ENCODE results near the gene APLP2.
A peak's percentile ranks its signal among the peaks of the same experiment; 100 is the strongest.

APLP2 gene

DNA sequence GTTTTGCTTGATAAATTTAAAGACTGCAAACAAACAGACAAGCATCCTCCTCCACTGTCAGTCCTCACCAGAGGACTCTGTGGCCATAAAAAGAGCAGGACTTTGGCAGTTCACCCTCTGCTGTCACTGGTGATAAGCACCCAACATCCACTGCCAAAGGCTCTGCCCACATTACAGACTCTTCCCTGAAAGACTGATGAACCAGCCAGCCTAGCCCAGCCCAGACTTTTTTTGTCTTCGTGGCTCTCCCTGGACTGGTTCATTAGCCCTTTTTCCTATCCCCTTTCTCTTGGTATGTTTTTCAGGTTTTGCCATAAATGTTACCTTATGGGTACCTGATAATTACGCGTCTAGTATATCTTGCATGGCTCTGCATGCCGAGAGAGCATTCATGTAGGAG is 104.9 kb downstream of the APLP2 start:
- in situ Hi-C loops (cut with HindIII; ENCODE audit: low pct_ligation_motif_present, low pct_unique_long_range_greater_than_20kb, low sequenced_read_pairs) = no loop called here

DNA sequence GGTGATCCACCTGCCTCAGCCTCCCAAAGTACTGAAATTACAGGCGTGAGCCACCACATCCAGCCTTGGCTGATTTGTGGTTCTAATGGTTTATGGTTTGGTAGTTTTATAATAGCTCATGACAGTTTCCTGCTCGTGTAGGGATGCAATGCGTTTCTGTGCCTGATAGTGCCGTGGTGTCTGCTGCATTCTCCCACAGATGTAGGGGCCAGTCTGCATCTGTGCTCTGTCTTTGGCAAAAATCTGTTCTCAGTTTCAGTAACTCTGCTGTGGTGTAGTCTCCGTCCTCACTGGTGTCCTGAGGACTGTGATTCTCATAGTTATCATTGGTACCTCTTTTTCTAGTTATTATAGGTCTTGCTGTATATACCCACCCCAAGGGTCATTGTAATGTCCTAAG is 106.2 kb downstream of the APLP2 start:
- DNase-seq = no peak
- in situ Hi-C loops (cut with HindIII; ENCODE audit: low pct_ligation_motif_present, low pct_unique_long_range_greater_than_20kb, low sequenced_read_pairs) = no loop called here

More for the DNA sequence above, 104.9 kb downstream of the APLP2 start:
- DNase-seq = no peak

DNA sequence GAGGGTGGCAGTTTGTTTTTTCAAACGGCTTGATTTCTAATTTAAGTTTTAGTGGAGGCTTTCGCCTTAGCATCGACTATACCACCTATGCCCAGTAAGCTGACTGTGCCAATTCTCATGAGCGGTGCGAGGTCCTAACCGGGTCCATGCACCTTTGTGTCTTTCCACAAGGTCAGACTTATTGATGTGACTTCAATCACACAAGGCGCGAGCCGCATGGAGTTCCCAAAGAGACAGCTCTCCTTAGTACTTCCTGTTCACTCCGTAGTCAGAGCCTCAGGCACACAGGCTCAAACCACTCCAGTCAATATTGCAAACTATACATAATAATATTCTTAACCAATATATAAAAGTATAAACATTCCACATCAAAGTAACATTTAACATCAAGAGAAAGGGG is 108.1 kb downstream of the APLP2 start:
- in situ Hi-C loops (cut with HindIII; ENCODE audit: low pct_ligation_motif_present, low pct_unique_long_range_greater_than_20kb, low sequenced_read_pairs) = no loop called here
- no peak for DNase-seq

DNA sequence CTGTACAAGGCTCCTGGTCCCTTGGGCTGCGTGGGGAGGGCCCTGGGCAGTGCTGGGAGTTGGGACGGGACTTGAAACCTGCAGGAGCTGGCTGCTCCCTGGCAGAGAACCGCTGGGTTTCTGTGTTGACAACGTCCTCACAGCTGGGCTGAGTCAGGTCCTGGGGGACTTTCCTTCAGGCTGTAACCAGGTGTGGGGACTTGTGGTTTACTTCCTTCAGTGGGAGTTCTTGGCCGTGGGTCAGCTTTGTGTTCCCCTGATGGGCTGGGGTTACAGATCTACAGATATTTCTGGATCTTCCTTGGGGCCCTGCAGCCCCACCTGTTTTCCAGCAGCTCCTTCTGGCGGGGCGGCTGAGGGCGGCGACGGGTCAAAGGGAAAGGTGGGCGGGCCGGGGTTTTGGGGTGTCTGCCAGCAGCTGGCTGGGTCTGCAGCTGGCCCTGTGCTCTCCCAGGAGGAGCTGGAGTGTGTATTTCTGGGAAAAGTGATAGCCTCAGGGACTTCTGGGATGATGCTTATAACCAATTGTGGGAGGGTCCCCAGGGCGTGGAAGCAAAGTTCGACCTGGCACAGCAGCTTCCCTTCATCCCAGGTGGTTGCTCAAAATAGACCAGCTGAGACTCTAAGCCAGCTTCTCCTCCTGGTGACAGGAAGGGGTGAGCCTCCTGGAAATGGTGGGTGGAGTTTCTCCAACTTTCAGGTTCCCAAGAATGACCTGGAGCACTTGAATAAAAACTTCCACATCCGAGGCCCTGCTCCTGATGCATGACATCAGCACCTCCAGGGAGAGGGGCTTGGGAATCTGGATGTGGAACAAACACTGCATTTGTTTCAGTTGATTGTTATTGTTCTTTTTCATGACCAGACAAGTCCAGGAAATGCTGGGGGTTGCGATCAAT is 109.0 kb downstream of the APLP2 start:
- no peak for DNase-seq
- in situ Hi-C loops (cut with HindIII; ENCODE audit: low pct_ligation_motif_present, low pct_unique_long_range_greater_than_20kb, low sequenced_read_pairs) = no loop called here

DNA sequence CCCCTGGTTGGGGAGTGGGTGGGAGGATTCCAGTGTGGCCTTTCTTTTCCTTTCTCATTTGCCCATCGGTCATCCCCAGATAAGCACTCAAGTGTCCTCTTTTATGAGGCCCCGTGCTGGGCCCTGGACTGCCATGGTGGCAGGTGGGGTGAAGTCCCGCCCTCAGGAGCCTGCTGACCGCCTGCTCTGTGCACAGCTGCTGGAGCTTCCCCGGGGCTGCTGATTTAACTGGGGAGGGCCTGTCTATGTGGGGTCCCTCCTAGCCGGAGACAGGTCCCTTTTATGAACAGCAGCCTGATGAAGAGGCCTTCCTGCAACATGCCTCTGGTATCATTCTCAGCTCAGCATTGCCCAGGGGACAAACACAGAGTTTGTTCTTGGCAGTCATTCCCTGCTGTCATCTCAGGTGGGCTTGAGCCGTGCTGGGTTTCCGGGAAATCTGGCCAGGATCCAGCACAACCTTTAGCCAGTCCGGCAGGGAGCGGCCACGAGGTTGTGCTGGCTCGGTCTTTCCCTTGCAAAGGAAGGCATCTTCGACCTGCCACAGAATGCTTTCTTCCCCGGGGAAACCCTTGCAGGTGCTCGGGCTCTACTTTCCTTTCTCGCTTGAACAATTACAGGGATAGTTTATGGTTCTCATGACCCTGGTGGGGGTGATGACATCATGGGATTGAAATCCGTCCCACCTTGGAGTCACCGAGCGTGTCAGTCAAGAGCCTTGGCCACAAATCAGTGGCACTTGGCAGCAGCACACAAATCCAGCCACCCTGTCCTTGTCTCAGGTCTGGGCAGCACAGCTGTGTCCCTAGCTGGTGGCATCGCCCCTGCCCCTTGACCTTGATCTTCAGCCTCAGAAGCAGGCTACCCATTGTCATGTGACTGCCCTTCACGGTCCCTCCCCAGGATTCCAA is 110.0 kb downstream of the APLP2 start:
- in situ Hi-C loops (cut with HindIII; ENCODE audit: low pct_ligation_motif_present, low pct_unique_long_range_greater_than_20kb, low sequenced_read_pairs) = no loop called here
- no peak for DNase-seq

DNA sequence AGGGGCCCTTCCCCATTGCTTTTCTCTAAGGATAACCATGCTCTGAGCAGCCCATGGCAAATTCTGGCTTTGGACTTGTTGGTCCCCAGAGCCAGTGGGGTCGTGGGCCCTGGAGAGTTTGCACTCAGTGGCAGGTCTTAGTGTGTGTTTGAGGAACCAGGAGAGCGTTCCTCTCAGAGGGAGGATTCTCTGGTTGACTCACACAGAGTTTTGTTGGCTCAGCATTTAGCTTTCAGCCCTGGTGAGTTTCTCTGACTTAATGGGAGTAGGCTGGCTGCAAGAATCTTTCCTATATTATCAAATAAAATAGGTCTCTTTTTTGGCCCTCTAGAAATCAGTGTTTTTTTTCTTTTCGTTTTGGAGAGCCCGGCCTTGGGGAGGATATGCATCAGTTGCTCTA is 110.8 kb downstream of the APLP2 start:
- peak; percentile 22 for DNase-seq
- in situ Hi-C loops (cut with HindIII; ENCODE audit: low pct_ligation_motif_present, low pct_unique_long_range_greater_than_20kb, low sequenced_read_pairs) = no loop called here

DNA sequence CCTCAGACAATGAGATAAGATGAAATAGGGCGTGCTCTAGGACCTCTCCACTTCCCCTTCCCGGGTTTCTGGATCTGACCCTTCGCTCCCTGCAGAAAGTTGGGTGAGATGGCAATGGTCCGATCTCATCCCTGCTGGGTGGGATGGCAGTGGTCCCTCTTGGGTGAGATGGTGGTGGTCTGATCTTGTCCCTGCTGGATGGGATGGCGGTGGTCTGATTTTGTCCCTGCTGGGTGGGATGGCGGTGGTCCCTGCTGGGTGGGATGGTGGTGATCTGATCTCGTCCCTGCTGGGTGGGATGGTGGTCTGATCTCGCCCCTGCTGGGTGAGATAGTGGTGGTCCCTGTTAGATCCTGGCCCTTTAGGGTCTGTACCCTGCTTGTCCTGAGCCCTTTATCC is 111.2 kb downstream of the APLP2 start:
- no peak for DNase-seq
- in situ Hi-C loops (cut with HindIII; ENCODE audit: low pct_ligation_motif_present, low pct_unique_long_range_greater_than_20kb, low sequenced_read_pairs) = no loop called here

DNA sequence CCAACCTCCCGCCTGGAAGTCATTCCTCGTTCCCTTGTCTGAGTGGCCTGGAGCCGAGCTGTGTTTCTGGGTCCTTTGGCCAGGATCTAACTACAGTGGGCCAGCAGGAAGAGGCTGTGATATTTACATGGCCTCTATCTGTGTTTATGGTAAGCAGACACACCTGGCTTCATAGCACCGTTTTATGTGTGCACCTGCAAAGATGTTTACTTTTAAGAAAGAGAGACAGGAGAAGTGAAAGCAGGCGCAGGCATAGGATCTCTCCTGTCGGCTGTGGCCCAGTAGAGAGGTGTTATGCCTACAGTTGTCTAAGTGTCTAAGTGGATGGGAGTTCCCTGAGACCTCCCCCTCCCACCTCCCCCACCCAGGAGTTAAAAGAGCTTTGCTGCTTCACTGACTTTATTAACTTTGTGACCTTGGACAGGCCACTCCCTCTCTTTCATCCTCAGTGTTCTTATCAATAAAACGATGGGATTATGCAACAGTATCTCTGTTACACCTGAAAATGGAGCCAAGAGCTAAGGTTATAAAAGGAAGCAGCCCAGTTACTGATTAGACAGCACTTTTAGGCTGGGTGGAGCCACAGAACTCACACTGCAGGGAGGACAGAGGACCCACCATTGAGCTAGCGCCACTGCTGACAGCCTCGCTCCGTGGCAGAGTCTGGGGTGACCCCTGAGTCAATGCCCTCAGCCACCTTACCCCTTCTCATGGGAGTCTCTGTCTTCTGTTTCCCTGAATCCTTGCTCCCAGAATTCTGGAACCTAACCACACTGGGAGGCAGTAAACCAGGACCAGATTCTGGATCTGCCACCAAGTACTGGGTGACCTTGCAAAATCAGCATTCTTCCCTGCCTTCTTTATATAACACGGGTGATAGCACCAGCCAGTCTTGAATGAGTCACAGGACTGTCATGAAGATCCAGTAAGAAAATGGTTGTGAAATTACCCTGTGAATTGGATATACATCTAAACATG is 111.9 kb downstream of the APLP2 start:
- peak; percentile 50 for DNase-seq
- in situ Hi-C loops (cut with HindIII; ENCODE audit: low pct_ligation_motif_present, low pct_unique_long_range_greater_than_20kb, low sequenced_read_pairs) = no loop called here

DNA sequence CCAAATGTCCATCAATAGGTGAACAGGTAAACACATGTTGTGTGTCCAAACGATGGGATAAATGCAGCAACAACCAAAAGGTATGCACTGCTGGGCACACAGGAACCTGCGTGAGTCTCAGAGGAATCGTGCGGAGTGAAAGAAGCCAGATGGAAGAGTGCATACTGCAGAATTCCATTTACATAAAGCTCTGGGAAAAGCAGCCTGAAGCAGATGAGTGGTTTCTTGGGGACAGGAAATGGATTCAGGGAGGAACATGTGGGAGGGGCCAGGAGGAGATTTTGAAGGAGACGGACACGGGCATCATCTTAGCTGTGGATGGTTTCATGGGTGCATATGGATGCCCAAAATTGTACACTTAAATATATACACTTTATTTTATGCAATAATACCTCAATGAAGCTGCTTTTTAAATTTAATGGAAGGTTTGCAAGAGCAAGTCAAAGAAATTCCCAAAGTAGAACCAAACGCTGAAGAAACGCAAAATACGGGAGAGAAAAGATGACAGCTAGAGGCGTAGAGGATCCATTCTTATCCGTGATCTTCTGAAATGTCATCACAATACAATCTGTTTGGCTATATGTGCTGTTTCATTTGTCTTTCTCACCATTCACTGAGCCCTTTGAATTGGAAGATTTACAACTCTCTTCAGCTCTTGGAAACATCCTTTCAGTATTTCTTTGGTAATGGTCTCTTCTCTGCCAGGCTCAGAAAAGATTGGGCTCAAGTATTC is 114.3 kb downstream of the APLP2 start:
- in situ Hi-C loops (cut with HindIII; ENCODE audit: low pct_ligation_motif_present, low pct_unique_long_range_greater_than_20kb, low sequenced_read_pairs) = no loop called here
- no peak for DNase-seq

DNA sequence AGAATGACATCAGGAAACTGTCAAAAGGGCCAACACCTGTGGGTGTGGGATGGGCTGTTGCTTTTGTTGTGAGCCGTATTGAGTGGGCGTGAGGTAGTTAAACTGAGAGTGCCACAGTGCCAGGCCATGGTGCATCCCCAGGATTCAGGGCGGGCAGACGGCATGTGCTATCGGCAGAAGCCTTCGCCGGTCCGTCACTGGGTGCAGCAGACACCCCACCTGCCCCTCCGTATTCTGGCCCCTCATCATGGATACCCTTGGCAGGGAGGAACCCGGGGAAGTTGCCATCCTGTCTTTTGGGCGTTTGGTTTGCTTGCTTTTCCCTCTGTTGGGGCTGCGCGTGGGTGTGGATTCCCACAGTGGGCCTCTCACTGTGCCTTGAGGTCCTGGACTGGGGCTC is 117.4 kb downstream of the APLP2 start:
- DNase-seq = no peak
- in situ Hi-C loops (cut with HindIII; ENCODE audit: low pct_ligation_motif_present, low pct_unique_long_range_greater_than_20kb, low sequenced_read_pairs) = no loop called here

DNA sequence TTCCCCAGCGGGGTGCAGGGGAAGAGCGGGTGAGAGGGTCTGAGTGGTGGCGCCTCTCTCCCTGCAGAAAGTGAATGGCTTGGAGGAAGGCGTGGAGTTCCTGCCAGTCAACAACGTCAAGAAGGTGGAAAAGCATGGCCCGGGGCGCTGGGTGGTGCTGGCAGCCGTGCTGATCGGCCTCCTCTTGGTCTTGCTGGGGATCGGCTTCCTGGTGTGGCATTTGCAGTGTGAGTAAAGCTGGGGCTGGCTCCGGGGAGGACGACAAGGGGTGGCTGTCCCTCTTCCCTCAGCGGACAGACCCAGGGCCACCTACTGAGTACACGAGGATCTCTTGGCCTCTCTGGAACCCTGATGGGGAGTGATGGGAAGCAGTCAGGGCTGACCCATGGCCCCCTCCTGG is 118.4 kb downstream of the APLP2 start:
- in situ Hi-C loops (cut with HindIII; ENCODE audit: low pct_ligation_motif_present, low pct_unique_long_range_greater_than_20kb, low sequenced_read_pairs) = no loop called here
- DNase-seq = no peak

DNA sequence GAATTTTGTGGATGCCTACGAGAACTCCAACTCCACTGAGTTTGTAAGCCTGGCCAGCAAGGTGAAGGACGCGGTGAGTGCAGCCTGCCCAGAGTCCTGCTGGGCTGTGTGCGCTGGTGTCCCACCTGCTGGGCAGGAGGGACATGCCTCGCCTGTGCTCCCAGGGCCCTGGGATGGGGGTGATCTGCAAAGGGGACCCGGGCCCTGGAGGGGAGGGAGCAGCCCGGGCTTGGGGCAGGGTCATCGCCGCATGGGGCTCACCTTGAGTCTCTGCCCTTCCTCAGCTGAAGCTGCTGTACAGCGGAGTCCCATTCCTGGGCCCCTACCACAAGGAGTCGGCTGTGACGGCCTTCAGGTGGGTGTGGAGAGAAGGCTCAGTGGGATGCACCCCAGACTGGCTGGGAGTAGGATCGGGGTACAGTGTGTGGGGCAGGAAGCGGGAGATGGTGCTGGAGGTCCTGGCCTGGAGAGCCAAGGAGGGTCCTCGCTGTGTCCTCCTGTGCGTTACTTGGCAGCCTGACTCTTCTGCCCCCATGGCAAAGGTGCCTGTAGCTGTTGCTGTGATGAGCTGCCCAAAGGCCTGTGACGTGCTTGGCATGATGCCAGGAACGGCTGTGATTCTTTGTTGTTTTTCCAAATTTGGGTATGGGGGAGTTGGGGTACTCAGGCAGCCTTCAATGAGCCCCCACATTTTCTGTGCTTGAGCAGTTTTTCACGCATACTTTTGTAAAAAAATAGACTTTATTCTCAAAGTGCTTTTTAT is 119.1 kb downstream of the APLP2 start:
- DNase-seq = no peak
- in situ Hi-C loops (cut with HindIII; ENCODE audit: low pct_ligation_motif_present, low pct_unique_long_range_greater_than_20kb, low sequenced_read_pairs) = no loop called here

DNA sequence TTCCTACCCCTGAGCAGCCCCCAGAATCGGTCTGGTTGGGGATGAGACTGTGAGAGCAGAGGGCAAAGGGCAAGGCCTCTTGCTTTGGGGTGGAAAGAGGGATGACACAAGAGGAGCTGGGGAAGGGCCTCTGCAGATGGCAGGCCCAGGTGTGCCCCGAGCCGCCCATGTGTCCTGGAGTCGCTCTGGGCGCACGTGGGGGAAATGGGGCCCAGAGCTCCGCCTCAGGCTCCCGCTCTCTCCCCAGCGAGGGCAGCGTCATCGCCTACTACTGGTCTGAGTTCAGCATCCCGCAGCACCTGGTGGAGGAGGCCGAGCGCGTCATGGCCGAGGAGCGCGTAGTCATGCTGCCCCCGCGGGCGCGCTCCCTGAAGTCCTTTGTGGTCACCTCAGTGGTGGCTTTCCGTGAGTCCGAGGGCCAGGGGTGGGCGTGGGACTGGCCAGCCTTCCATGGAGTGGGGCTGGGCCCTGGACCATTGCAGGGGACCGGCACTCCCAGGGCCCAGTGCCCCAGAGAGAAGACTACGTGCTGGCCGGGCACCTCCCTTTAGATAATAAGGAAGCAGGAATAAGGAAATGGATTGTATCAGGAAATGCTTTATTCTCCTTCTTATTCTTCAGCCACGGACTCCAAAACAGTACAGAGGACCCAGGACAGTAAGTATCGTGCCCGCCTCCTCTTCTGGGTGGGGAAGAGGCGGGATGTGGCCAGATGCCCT is 120.0 kb downstream of the APLP2 start:
- in situ Hi-C loops (cut with HindIII; ENCODE audit: low pct_ligation_motif_present, low pct_unique_long_range_greater_than_20kb, low sequenced_read_pairs) = no loop called here
- no peak for DNase-seq

DNA sequence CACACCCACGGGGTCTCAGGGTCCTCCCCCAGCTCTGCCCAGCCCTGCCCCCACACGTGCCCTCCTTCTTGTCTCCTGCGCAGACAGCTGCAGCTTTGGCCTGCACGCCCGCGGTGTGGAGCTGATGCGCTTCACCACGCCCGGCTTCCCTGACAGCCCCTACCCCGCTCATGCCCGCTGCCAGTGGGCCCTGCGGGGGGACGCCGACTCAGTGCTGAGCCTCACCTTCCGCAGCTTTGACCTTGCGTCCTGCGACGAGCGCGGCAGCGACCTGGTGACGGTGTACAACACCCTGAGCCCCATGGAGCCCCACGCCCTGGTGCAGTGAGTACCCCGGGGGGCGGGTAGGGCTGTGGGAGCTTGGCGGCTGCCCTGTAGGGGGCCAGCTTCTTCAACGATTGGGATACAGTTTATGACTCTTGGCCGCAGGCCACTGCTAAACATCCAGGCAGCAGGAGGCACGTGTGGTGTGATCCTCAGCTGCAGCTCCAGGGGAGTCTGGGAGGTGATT is 120.7 kb downstream of the APLP2 start:
- in situ Hi-C loops (cut with HindIII; ENCODE audit: low pct_ligation_motif_present, low pct_unique_long_range_greater_than_20kb, low sequenced_read_pairs) = no loop called here

DNA sequence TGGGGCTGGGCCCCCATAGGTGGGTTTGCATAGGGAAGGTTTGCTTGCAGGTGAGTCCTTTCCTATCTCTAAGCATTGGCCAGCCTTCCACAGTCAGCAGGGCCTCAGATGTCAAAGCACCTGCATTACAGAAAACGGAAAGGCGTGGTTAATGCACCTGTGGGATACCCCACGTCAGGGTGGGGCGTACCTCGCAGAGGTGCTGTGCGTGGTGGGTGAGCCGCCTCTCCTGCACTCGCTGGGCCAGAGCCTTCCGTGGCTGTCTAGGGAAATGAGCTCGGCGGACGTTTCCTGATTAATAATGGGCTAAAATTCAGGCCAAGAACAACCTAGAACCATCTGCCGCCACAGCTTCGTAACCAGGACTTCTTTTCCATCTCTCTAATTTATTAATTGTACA is 122.2 kb downstream of the APLP2 start:
- in situ Hi-C loops (cut with HindIII; ENCODE audit: low pct_ligation_motif_present, low pct_unique_long_range_greater_than_20kb, low sequenced_read_pairs) = no loop called here

More for the DNA sequence above, 120.7 kb downstream of the APLP2 start:
- DNase-seq = no peak

DNA sequence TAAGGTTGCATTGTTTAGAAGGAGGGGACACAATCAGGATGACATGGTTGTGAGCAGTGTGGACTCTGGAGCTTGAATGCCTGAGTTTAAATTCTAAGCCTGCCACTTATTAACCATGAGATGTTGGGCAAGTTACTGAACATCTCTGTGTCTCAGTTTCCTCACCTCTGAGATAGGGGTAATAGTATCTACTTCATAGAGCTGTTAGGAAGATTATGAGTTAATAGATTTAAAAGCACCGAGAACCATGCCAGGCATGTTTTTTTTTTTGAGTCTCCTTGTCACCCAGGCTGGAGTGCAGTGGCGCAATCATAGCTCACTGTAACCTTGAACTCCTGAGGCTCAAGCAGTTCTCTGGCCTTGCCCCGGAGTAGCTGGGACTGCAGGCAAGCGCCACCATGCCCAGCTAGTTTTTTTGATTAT is 123.2 kb downstream of the APLP2 start:
- DNase-seq = no peak
- in situ Hi-C loops (cut with HindIII; ENCODE audit: low pct_ligation_motif_present, low pct_unique_long_range_greater_than_20kb, low sequenced_read_pairs) = no loop called here

More for the DNA sequence above, 122.2 kb downstream of the APLP2 start:
- DNase-seq = no peak

Measured in ACHN (cell line).